ENCODE results near the gene U2SURP.
"Not testable (repeated sequence)": the region's sequence is repeated elsewhere in the genome, so short reads cannot be mapped to it uniquely, and the experiment has no call there.

The U2SURP gene

GRCh38 chr3:143010024-143010423 is 8.7 kb downstream of the U2SURP start:
- no peak for DNase-seq (ENCODE audit: low spot score)
- no peak for TF ChIP-seq CTCF (IDR thresholded peaks at IDR 0.05)
- Histone ChIP-seq H3K27ac (no peak overlapping the region), H3K4me3 (no peak overlapping the region)

- no peak for DNase-seq (ENCODE audit: low spot score)
- Histone ChIP-seq H3K27ac (no peak overlapping the region), H3K4me3 (no peak overlapping the region)
- TF ChIP-seq CTCF (IDR thresholded peaks at IDR 0.05), result no peak
Measured at GRCh38 chr3:143011705-143012104, 10.3 kb downstream of the U2SURP start.

- no peak for TF ChIP-seq CTCF (IDR thresholded peaks at IDR 0.05)
- no peak for DNase-seq (ENCODE audit: low spot score)
- no peak overlapping the region for H3K4me3 ChIP-seq
- H3K27ac ChIP-seq, result no peak overlapping the region
Measured at GRCh38 chr3:143014921-143015320, 13.6 kb downstream of the U2SURP start.

GRCh38 chr3:143016321-143016972 is 15.1 kb downstream of the U2SURP start:
- TF ChIP-seq CTCF (IDR thresholded peaks at IDR 0.05), result peak; percentile 21
- H3K4me3 ChIP-seq, result no peak overlapping the region
- H3K27ac ChIP-seq, result no peak overlapping the region
- DNase-seq (ENCODE audit: low spot score), result no peak

GRCh38 chr3:143024351-143024960 is 23.1 kb downstream of the U2SURP start:
- no peak overlapping the region for H3K27ac ChIP-seq
- TF ChIP-seq CTCF (IDR thresholded peaks at IDR 0.05), result no peak
- no peak overlapping the region for H3K4me3 ChIP-seq
- DNase-seq (ENCODE audit: low spot score), result no peak

GRCh38 chr3:143031327-143031726 is 30.0 kb downstream of the U2SURP start:
- Histone ChIP-seq H3K27ac (no peak overlapping the region), H3K4me3 (no peak overlapping the region)
- no peak for DNase-seq (ENCODE audit: low spot score)
- no peak for TF ChIP-seq CTCF (IDR thresholded peaks at IDR 0.05)

GRCh38 chr3:143031796-143032387 is 30.5 kb downstream of the U2SURP start:
- DNase-seq (ENCODE audit: low spot score); H3K4me3 ChIP-seq; H3K27ac ChIP-seq: not testable (repeated sequence)

Measured in coronary artery (tissue), 2 donors.